Upper lobe of left lung (tissue), 6 donors: ENCODE measurements around the gene WDR75. TPM values are rescaled to one million over a fixed set of nuclear protein-coding genes. Genes with fewer than 3 reads are reported as not detected.
"Not testable (repeated sequence)": the region's sequence is repeated elsewhere in the genome, so short reads cannot be mapped to it uniquely, and the experiment has no call there.

Experiments used
- ATAC-seq, 2 donors: fragments of 200-7000 bp; cut with Tn5 transposase; one replicate each; pipeline ENCODE4 v1.9.1; 2022; ENCODE audit warnings: mild to moderate bottlenecking in 2 of 2, moderate library complexity in 2 of 2; ENCODE audit not compliant: low FRiP score in 2 of 2
- DNase-seq, 2 donors: peaks; one replicate each; pipeline ENCODE4 v3.0.0-alpha.2; 2019 to 2020
- H3K27ac ChIP-seq, 4 donors: fragments of 200-600 bp; sonication (generic); one replicate each; pipeline ENCODE4 v1.5.1; 2016 to 2019
- H3K27me3 ChIP-seq, 4 donors: fragments of 200-600 bp; sonication (generic); one replicate each; pipeline ENCODE4 v1.5.1; 2017 to 2019
- H3K36me3 ChIP-seq, 4 donors: fragments of 200-600 bp; sonication (generic); one replicate each; pipeline ENCODE4 v1.5.1; 2016 to 2019
- H3K4me1 ChIP-seq, 4 donors: fragments of 200-600 bp; sonication (generic); one replicate each; pipeline ENCODE4 v1.5.1; 2018 to 2019
- H3K4me3 ChIP-seq, 4 donors: fragments of 200-600 bp; sonication (generic); one replicate each; pipeline ENCODE4 v1.5.1; 2017 to 2019; ENCODE audit warnings: mild to moderate bottlenecking in 2 of 4, moderate library complexity in 1 of 4
- H3K9me3 ChIP-seq, 4 donors: fragments of 200-600 bp; sonication (generic); one replicate each; pipeline ENCODE4 v1.5.1; 2018 to 2019
- CTCF ChIP-seq, 6 experiments: fragments of 450-650 bp in 4 of 6; fragments of 200-600 bp in 2 of 6; sonication (generic) in 2 of 6; IDR thresholded peaks; one replicate each; pipeline ENCODE4 v1.5.1; 2016 to 2019; ENCODE audit warnings: antibody characterized with exemption in 6 of 6
- EP300 ChIP-seq, 4 donors: sonication (generic); formaldehyde crosslinking; IDR thresholded peaks; one replicate each; pipeline ENCODE4 v1.5.1; 2017; ENCODE audit warnings: antibody characterized with exemption in 4 of 4, control low read depth in 2 of 4
- POLR2A ChIP-seq, 4 donors: fragments of 450-650 bp; IDR thresholded peaks; one replicate each; pipeline ENCODE4 v1.5.1; 2016 to 2017; ENCODE audit warnings: antibody characterized with exemption in 4 of 4, mild to moderate bottlenecking in 2 of 4
- POLR2AphosphoS5 ChIP-seq, 2 donors: sonication (generic); formaldehyde crosslinking; IDR thresholded peaks; one replicate each; pipeline ENCODE4 v1.5.1; 2017; ENCODE audit warnings: antibody characterized with exemption in 2 of 2
- WGBS, 2 donors: methylation state at CpG; one replicate each; pipeline ENCODE4 v1.1.5; 2017 to 2018; 5-methylcytosine and 5-hydroxymethylcytosine counted together
- total RNA-seq, 6 donors: library from RNA; depleted of rRNA in 4 of 6; stranded (reverse); fragments of >200 nt in 4 of 6; gene quantifications; one replicate each; pipeline versions ENCODE4 v1.1.0 to v1.2.1, GENCODE V29; 2016 to 2021
- donor health status: DM: no; HTN: no; CAD: no; lungs with moderate emphysema.
- donor health status: DM: no; HTN: yes; CAD: no; lungs with severe emphysema.

Gene WDR75
- total RNA-seq, 6 donors from 2014 or later: 7.5 to 34.6 (median 28.2) TPM

GRCh38 chr2:189425676-189426075 lies 15.6 kb upstream of the WDR75 start:
- ATAC-seq: no peak
- DNase-seq: no peak
- Histone ChIP-seq H3K9me3 (no peaks in the 10 kb centered on the region), H3K27ac (no peak overlapping the region), H3K4me1 (no peaks in the 10 kb centered on the region), H3K4me3 (no peak overlapping the region), H3K36me3 (no peaks in the 10 kb centered on the region), H3K27me3 (no peaks in the 10 kb centered on the region)
- WGBS, 2 donors: 63 to 100% methylated on average over 1 of the region's 1 CpG
- TF ChIP-seq EP300 (IDR thresholded peaks at IDR 0.05) (no peak), POLR2AphosphoS5 (IDR thresholded peaks at IDR 0.05) (no peak), POLR2A (IDR thresholded peaks at IDR 0.05) (no peak), CTCF (IDR thresholded peaks at IDR 0.05) (no peak)

GRCh38 chr2:189426886-189427285 lies 14.4 kb upstream of the WDR75 start:
- Histone ChIP-seq H3K36me3 (no peaks in the 10 kb centered on the region), H3K4me1 (no peaks in the 10 kb centered on the region), H3K27ac (no peak overlapping the region), H3K4me3 (no peak overlapping the region), H3K27me3 (no peaks in the 10 kb centered on the region), H3K9me3 (no peaks in the 10 kb centered on the region)
- no peak for TF ChIP-seq CTCF (IDR thresholded peaks at IDR 0.05)
- no peak for TF ChIP-seq POLR2AphosphoS5 (IDR thresholded peaks at IDR 0.05)
- no peak for TF ChIP-seq EP300 (IDR thresholded peaks at IDR 0.05)
- TF ChIP-seq POLR2A (IDR thresholded peaks at IDR 0.05): no peak
- ATAC-seq: no peak
- WGBS, 2 donors: 83 to 100% methylated on average over 2 of the region's 2 CpGs
- no peak for DNase-seq

GRCh38 chr2:189427872-189428271 lies 13.4 kb upstream of the WDR75 start:
- H3K9me3 ChIP-seq: no peaks in the 10 kb centered on the region
- no peak overlapping the region for H3K4me3 ChIP-seq
- TF ChIP-seq CTCF (IDR thresholded peaks at IDR 0.05) (no peak), POLR2A (IDR thresholded peaks at IDR 0.05) (no peak), POLR2AphosphoS5 (IDR thresholded peaks at IDR 0.05) (no peak), EP300 (IDR thresholded peaks at IDR 0.05) (no peak)
- ATAC-seq (no peak), DNase-seq (no peak)
- WGBS, 2 donors: 95 to 97% methylated on average over 2 of the region's 2 CpGs
- H3K27me3 ChIP-seq: no peaks in the 10 kb centered on the region
- no peak overlapping the region for H3K27ac ChIP-seq
- H3K36me3 ChIP-seq: no peaks in the 10 kb centered on the region
- H3K4me1 ChIP-seq: no peaks in the 10 kb centered on the region

- WGBS, 2 donors: 83% methylated on average over 2 of the region's 2 CpGs; no CpG with 5 or more reads in 1 of the 2 donors
- not testable (repeated sequence) for H3K9me3 ChIP-seq, H3K36me3 ChIP-seq, H3K27ac ChIP-seq, H3K4me1 ChIP-seq, H3K27me3 ChIP-seq, ATAC-seq, H3K4me3 ChIP-seq, DNase-seq
These were observed 10.8 kb upstream of the WDR75 start for GRCh38 chr2:189430448-189430847.

- H3K36me3 ChIP-seq, ATAC-seq, H3K9me3 ChIP-seq, H3K27ac ChIP-seq, DNase-seq, H3K27me3 ChIP-seq, H3K4me3 ChIP-seq, H3K4me1 ChIP-seq: not testable (repeated sequence)
- 85 to 94% methylated on average over 4 of the region's 4 CpGs for WGBS, 2 donors
These were observed 5.5 kb upstream of the WDR75 start for GRCh38 chr2:189435803-189436202.

- ATAC-seq (no peak), DNase-seq (no peak)
- WGBS, 2 donors: 54 to 76% methylated on average over 1 of the region's 1 CpG
- H3K4me1 ChIP-seq: peaks cover 9 to 18% (median 14%) of the 10 kb centered on the region in 4 donors
- no peak overlapping the region for H3K27ac ChIP-seq
- H3K9me3 ChIP-seq: no peaks in the 10 kb centered on the region
- H3K27me3 ChIP-seq: no peaks in the 10 kb centered on the region
- H3K4me3 ChIP-seq: no peak overlapping the region
- no peak for TF ChIP-seq POLR2A (IDR thresholded peaks at IDR 0.05)
- no peak for TF ChIP-seq EP300 (IDR thresholded peaks at IDR 0.05)
- TF ChIP-seq CTCF (IDR thresholded peaks at IDR 0.05): no peak
- no peak for TF ChIP-seq POLR2AphosphoS5 (IDR thresholded peaks at IDR 0.05)
- H3K36me3 ChIP-seq: no peaks in the 10 kb centered on the region
These were observed 3.3 kb upstream of the WDR75 start for GRCh38 chr2:189437926-189438325.
